AG04449 (cell line): ENCODE data around the gene SCUBE1.
A peak's percentile ranks its signal among the peaks of the same experiment; 100 is the strongest.

ENCODE experiments used
- CTCF ChIA-PET: fragments of 350-600 bp; formaldehyde crosslinking; extraction: SDS; loops from one replicate; lab custom pipeline; 2021; ENCODE audit warnings: antibody characterized with exemption; lab: Yijun Ruan, JAX
- POLR2A ChIA-PET: fragments of 400-600, 350-600 bp; formaldehyde crosslinking; extraction: SDS; loops from one replicate; lab custom pipeline; 2020; ENCODE audit warnings: antibody characterized with exemption, inconsistent platforms; lab: Yijun Ruan, JAX
- DNase-seq: peaks from one replicate; pipeline ENCODE4 v3.0.0-alpha.2; 2010; ENCODE audit warnings: low read depth, low spot score
- H3K4me3 ChIP-seq: 2 replicates; pipeline ENCODE4 v1.5.1; 2011; ENCODE audit warnings: low read depth, mild to moderate bottlenecking, control low read depth, low read length
- CTCF ChIP-seq: IDR thresholded peaks from one replicate; pipeline ENCODE4 v1.5.1; 2011; ENCODE audit warnings: mild to moderate bottlenecking, moderate library complexity, low read length, control low read depth, inconsistent platforms; ENCODE audit not compliant: insufficient read depth; ENCODE audit errors: missing control alignments

SCUBE1 gene

GRCh38 chr22:43228330-43228729 is 114.8 kb downstream of the SCUBE1 start:
- no peak overlapping the region for H3K4me3 ChIP-seq
- no peak for DNase-seq
- TF ChIP-seq CTCF = peak; percentile 50
- POLR2A ChIA-PET = no interaction called here
- CTCF ChIA-PET = interaction anchor here (0.8 to 10.3 kb wide), 6 partner anchors 10 to 156 kb away, joined by 3 to 132 read pairs (median 4); no protein-coding TSS in a partner anchor

- CTCF ChIA-PET = interaction anchor here (1.3 to 10.3 kb wide), 3 partner anchors 11 to 157 kb away, joined by 4 to 132 read pairs (median 5); no protein-coding TSS in a partner anchor
- DNase-seq = no peak
- no peak overlapping the region for H3K4me3 ChIP-seq
- no peak for TF ChIP-seq CTCF
- POLR2A ChIA-PET = no interaction called here
These were observed 115.9 kb downstream of the SCUBE1 start for GRCh38 chr22:43227239-43227630.

GRCh38 chr22:43226377-43227238 is 116.6 kb downstream of the SCUBE1 start:
- ChIA-PET POLR2A (no interaction called here), CTCF (interaction anchor here (10.3 kb wide), 1 partner anchor 158 kb away, joined by 132 read pairs; no protein-coding TSS in a partner anchor)
- no peak for DNase-seq
- peak; percentile 37 for TF ChIP-seq CTCF
- no peak overlapping the region for H3K4me3 ChIP-seq

GRCh38 chr22:43225609-43226008 is 117.6 kb downstream of the SCUBE1 start:
- CTCF ChIA-PET = interaction anchor here (10.3 kb wide), 1 partner anchor 159 kb away, joined by 132 read pairs; no protein-coding TSS in a partner anchor

GRCh38 chr22:43222987-43223386 is 120.2 kb downstream of the SCUBE1 start:
- DNase-seq = no peak
- TF ChIP-seq CTCF = no peak
- POLR2A ChIA-PET = no interaction called here
- no peak overlapping the region for H3K4me3 ChIP-seq
- CTCF ChIA-PET = no interaction called here

More at GRCh38 chr22:43225609-43226008, 117.6 kb downstream of the SCUBE1 start:
- POLR2A ChIA-PET = no interaction called here
- H3K4me3 ChIP-seq = no peak overlapping the region
- TF ChIP-seq CTCF = no peak
- DNase-seq = no peak

GRCh38 chr22:43222262-43222661 is 120.9 kb downstream of the SCUBE1 start:
- no peak overlapping the region for H3K4me3 ChIP-seq
- no peak for DNase-seq
- POLR2A ChIA-PET = no interaction called here
- TF ChIP-seq CTCF = no peak
- CTCF ChIA-PET = interaction anchor here (2.3 kb wide), 1 partner anchor 9 kb away, joined by 11 read pairs; no protein-coding TSS in a partner anchor
